Activated T-cell treated with anti-CD3 and anti-CD28 coated beads for 24 hours (primary cell): Measurements from ENCODE around the gene KLKB1.
"Not testable (repeated sequence)": the region's sequence is repeated elsewhere in the genome, so short reads cannot be mapped to it uniquely, and the experiment has no call there.

Source experiments
- DNase-seq: peaks from one replicate; pipeline ENCODE4 v3.0.0-alpha.2; 2020; ENCODE audit warnings: low read depth

KLKB1 gene

GRCh38 chr4:186265683-186266652 lies 38.7 kb downstream of the KLKB1 start, which contains the start of gene F11:
F11 (plus strand) TSS chr4:186266189; CDS start chr4:186267137, 948 bp downstream.
- DNase-seq = no peak

- no peak for DNase-seq
These were observed 39.6 kb downstream of the KLKB1 start for GRCh38 chr4:186266729-186267456.

- DNase-seq = no peak
These were observed 43.9 kb downstream of the KLKB1 start for GRCh38 chr4:186271081-186271678.

- no peak for DNase-seq
These were observed 45.5 kb downstream of the KLKB1 start for GRCh38 chr4:186272699-186273391.

GRCh38 chr4:186273392-186273789 lies 46.1 kb downstream of the KLKB1 start:
- DNase-seq = not testable (repeated sequence)

GRCh38 chr4:186283311-186283710 lies 56.0 kb downstream of the KLKB1 start:
- no peak for DNase-seq

- no peak for DNase-seq
These were observed 57.8 kb downstream of the KLKB1 start for GRCh38 chr4:186285147-186285546.

- DNase-seq = no peak
These were observed 59.3 kb downstream of the KLKB1 start for GRCh38 chr4:186286581-186286980.

- DNase-seq = no peak
These were observed 64.1 kb downstream of the KLKB1 start for GRCh38 chr4:186291256-186291890.

- DNase-seq = no peak
These were observed 66.9 kb downstream of the KLKB1 start for GRCh38 chr4:186294160-186294559.

- no peak for DNase-seq
These were observed 69.2 kb downstream of the KLKB1 start for GRCh38 chr4:186296481-186296880.

GRCh38 chr4:186297013-186297645 lies 69.8 kb downstream of the KLKB1 start:
- no peak for DNase-seq

- DNase-seq = no peak
These were observed 70.8 kb downstream of the KLKB1 start for GRCh38 chr4:186298031-186298647.

- DNase-seq = no peak
These were observed 72.0 kb downstream of the KLKB1 start for GRCh38 chr4:186299291-186299690.

- DNase-seq = no peak
These were observed 73.5 kb downstream of the KLKB1 start for GRCh38 chr4:186300659-186301390.

- no peak for DNase-seq
These were observed 76.9 kb downstream of the KLKB1 start for GRCh38 chr4:186304216-186304615.

GRCh38 chr4:186304866-186305505 lies 77.7 kb downstream of the KLKB1 start:
- no peak for DNase-seq

GRCh38 chr4:186307497-186307896 lies 80.2 kb downstream of the KLKB1 start:
- DNase-seq = no peak

GRCh38 chr4:186307916-186308315 lies 80.6 kb downstream of the KLKB1 start:
- no peak for DNase-seq
